ENCODE measurements around the gene PTPRD. TPM values are rescaled to one million over a fixed set of nuclear protein-coding genes. Genes with fewer than 3 reads are reported as not detected.

PTPRD gene
- total RNA-seq, 1 experiment from 2014 or later = 69.6 TPM

DNA sequence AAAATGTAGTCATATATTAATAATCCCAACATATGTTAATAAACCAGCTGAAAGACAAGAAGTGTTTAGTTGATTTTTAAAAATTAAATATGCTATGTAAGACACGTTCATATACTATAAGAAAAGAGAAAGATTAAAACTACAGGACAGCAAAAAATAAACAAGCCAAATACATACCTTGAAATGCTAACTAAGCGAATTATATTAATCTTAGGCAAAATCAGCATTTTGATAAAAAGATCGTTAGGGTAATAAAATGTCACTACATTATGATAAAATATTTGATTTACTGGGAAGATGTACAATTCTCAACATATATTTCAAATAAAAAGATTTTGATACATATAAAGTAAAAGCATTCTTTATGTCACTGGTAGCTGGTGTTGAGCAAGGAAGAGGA, 938.3 kb downstream of the PTPRD start:
- no peak for DNase-seq (ENCODE audit: low spot score)
- Mint-ChIP-seq H3K36me3 (no peaks in the 10 kb centered on the region), H3K27me3 (ENCODE audit: low read depth) (no peaks in the 10 kb centered on the region), H3K4me1 (no peaks in the 10 kb centered on the region), H3K27ac (no peak overlapping the region), H3K9me3 (no peaks in the 10 kb centered on the region), H3K4me3 (no peak overlapping the region)
- TF ChIP-seq, protein P1, sequence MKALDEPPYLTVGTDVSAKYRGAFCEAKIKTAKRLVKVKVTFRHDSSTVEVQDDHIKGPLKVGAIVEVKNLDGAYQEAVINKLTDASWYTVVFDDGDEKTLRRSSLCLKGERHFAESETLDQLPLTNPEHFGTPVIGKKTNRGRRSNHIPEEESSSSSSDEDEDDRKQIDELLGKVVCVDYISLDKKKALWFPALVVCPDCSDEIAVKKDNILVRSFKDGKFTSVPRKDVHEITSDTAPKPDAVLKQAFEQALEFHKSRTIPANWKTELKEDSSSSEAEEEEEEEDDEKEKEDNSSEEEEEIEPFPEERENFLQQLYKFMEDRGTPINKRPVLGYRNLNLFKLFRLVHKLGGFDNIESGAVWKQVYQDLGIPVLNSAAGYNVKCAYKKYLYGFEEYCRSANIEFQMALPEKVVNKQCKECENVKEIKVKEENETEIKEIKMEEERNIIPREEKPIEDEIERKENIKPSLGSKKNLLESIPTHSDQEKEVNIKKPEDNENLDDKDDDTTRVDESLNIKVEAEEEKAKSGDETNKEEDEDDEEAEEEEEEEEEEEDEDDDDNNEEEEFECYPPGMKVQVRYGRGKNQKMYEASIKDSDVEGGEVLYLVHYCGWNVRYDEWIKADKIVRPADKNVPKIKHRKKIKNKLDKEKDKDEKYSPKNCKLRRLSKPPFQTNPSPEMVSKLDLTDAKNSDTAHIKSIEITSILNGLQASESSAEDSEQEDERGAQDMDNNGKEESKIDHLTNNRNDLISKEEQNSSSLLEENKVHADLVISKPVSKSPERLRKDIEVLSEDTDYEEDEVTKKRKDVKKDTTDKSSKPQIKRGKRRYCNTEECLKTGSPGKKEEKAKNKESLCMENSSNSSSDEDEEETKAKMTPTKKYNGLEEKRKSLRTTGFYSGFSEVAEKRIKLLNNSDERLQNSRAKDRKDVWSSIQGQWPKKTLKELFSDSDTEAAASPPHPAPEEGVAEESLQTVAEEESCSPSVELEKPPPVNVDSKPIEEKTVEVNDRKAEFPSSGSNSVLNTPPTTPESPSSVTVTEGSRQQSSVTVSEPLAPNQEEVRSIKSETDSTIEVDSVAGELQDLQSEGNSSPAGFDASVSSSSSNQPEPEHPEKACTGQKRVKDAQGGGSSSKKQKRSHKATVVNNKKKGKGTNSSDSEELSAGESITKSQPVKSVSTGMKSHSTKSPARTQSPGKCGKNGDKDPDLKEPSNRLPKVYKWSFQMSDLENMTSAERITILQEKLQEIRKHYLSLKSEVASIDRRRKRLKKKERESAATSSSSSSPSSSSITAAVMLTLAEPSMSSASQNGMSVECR (CRISPR knock-in tag; IDR thresholded peaks at IDR 0.05; ENCODE audit: borderline replicate concordance) = no peak
- no peak for TF ChIP-seq ZNF138 (CRISPR knock-in tag; conservative IDR thresholded peaks at IDR 0.05)
- TF ChIP-seq SMAD3 (CRISPR knock-in tag; IDR thresholded peaks at IDR 0.05; ENCODE audit: borderline replicate concordance) = no peak
- TF ChIP-seq, protein P2, sequence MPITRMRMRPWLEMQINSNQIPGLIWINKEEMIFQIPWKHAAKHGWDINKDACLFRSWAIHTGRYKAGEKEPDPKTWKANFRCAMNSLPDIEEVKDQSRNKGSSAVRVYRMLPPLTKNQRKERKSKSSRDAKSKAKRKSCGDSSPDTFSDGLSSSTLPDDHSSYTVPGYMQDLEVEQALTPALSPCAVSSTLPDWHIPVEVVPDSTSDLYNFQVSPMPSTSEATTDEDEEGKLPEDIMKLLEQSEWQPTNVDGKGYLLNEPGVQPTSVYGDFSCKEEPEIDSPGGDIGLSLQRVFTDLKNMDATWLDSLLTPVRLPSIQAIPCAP (CRISPR knock-in tag; IDR thresholded peaks at IDR 0.05) = no peak
- TF ChIP-seq, protein P3, sequence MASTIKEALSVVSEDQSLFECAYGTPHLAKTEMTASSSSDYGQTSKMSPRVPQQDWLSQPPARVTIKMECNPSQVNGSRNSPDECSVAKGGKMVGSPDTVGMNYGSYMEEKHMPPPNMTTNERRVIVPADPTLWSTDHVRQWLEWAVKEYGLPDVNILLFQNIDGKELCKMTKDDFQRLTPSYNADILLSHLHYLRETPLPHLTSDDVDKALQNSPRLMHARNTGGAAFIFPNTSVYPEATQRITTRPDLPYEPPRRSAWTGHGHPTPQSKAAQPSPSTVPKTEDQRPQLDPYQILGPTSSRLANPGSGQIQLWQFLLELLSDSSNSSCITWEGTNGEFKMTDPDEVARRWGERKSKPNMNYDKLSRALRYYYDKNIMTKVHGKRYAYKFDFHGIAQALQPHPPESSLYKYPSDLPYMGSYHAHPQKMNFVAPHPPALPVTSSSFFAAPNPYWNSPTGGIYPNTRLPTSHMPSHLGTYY (CRISPR knock-in tag; IDR thresholded peaks at IDR 0.05) = no peak
- TF ChIP-seq, protein P4, sequence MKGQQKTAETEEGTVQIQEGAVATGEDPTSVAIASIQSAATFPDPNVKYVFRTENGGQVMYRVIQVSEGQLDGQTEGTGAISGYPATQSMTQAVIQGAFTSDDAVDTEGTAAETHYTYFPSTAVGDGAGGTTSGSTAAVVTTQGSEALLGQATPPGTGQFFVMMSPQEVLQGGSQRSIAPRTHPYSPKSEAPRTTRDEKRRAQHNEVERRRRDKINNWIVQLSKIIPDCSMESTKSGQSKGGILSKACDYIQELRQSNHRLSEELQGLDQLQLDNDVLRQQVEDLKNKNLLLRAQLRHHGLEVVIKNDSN (CRISPR knock-in tag; IDR thresholded peaks at IDR 0.05) = no peak
- ATAC-seq = no peak
- ChIA-PET CTCF (no interaction called here), POLR2A (no interaction called here)

DNA sequence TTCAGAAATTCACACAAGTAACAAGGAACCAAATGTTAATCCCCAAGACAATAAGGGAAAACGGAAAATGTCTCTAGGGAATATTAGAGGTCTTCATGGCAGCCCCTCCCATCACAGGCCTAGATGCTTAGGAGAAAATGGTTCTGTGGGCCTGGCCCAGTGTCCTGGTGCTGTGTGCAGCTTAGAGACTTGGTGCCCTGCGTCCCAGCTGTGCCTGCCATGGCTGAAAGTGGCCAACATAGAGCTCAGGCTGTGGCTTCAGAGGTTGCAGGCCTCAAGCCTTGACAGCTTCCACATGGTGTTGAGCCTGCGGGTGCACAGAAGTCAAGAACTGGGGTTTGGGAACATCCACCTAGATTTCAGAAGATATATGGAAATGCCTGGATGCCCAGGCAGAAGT, 942.3 kb downstream of the PTPRD start:
- CTCF ChIA-PET = no interaction called here
- Mint-ChIP-seq H3K27me3 (ENCODE audit: low read depth) (no peaks in the 10 kb centered on the region), H3K4me3 (no peak overlapping the region), H3K36me3 (no peaks in the 10 kb centered on the region), H3K27ac (no peak overlapping the region), H3K4me1 (no peaks in the 10 kb centered on the region), H3K9me3 (no peaks in the 10 kb centered on the region)
- ATAC-seq = no peak
- TF ChIP-seq, protein P5, sequence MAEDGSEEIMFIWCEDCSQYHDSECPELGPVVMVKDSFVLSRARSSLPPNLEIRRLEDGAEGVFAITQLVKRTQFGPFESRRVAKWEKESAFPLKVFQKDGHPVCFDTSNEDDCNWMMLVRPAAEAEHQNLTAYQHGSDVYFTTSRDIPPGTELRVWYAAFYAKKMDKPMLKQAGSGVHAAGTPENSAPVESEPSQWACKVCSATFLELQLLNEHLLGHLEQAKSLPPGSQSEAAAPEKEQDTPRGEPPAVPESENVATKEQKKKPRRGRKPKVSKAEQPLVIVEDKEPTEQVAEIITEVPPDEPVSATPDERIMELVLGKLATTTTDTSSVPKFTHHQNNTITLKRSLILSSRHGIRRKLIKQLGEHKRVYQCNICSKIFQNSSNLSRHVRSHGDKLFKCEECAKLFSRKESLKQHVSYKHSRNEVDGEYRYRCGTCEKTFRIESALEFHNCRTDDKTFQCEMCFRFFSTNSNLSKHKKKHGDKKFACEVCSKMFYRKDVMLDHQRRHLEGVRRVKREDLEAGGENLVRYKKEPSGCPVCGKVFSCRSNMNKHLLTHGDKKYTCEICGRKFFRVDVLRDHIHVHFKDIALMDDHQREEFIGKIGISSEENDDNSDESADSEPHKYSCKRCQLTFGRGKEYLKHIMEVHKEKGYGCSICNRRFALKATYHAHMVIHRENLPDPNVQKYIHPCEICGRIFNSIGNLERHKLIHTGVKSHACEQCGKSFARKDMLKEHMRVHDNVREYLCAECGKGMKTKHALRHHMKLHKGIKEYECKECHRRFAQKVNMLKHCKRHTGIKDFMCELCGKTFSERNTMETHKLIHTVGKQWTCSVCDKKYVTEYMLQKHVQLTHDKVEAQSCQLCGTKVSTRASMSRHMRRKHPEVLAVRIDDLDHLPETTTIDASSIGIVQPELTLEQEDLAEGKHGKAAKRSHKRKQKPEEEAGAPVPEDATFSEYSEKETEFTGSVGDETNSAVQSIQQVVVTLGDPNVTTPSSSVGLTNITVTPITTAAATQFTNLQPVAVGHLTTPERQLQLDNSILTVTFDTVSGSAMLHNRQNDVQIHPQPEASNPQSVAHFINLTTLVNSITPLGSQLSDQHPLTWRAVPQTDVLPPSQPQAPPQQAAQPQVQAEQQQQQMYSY (CRISPR knock-in tag; IDR thresholded peaks at IDR 0.05) = no peak
- TF ChIP-seq CBFB (CRISPR knock-in tag; IDR thresholded peaks at IDR 0.05; ENCODE audit: low read depth) (no peak), NFE2L1 (CRISPR knock-in tag; IDR thresholded peaks at IDR 0.05) (no peak), JAZF1 (CRISPR knock-in tag; IDR thresholded peaks at IDR 0.05) (no peak), NFYB (CRISPR knock-in tag; conservative IDR thresholded peaks at IDR 0.05; ENCODE audit: low read depth) (no peak), GABPB1 (CRISPR knock-in tag; IDR thresholded peaks at IDR 0.05) (no peak), ZNF232 (CRISPR knock-in tag; IDR thresholded peaks at IDR 0.05) (no peak), MXD4 (CRISPR knock-in tag; IDR thresholded peaks at IDR 0.05; ENCODE audit: borderline replicate concordance) (no peak), CREM (CRISPR knock-in tag; IDR thresholded peaks at IDR 0.05) (no peak), KAT7 (CRISPR knock-in tag; IDR thresholded peaks at IDR 0.05; ENCODE audit: borderline replicate concordance) (no peak), ZNF263 (CRISPR knock-in tag; IDR thresholded peaks at IDR 0.05; ENCODE audit: low read depth) (no peak), SMAD3 (CRISPR knock-in tag; IDR thresholded peaks at IDR 0.05; ENCODE audit: borderline replicate concordance) (no peak)
- TF ChIP-seq, protein P4 (CRISPR knock-in tag; IDR thresholded peaks at IDR 0.05) = no peak
- TF ChIP-seq, protein P6, sequence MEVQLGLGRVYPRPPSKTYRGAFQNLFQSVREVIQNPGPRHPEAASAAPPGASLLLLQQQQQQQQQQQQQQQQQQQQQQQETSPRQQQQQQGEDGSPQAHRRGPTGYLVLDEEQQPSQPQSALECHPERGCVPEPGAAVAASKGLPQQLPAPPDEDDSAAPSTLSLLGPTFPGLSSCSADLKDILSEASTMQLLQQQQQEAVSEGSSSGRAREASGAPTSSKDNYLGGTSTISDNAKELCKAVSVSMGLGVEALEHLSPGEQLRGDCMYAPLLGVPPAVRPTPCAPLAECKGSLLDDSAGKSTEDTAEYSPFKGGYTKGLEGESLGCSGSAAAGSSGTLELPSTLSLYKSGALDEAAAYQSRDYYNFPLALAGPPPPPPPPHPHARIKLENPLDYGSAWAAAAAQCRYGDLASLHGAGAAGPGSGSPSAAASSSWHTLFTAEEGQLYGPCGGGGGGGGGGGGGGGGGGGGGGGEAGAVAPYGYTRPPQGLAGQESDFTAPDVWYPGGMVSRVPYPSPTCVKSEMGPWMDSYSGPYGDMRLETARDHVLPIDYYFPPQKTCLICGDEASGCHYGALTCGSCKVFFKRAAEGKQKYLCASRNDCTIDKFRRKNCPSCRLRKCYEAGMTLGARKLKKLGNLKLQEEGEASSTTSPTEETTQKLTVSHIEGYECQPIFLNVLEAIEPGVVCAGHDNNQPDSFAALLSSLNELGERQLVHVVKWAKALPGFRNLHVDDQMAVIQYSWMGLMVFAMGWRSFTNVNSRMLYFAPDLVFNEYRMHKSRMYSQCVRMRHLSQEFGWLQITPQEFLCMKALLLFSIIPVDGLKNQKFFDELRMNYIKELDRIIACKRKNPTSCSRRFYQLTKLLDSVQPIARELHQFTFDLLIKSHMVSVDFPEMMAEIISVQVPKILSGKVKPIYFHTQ (CRISPR knock-in tag; IDR thresholded peaks at IDR 0.05) = no peak
- no peak for DNase-seq (ENCODE audit: low spot score)
- POLR2A ChIA-PET = no interaction called here
